ENCODE data around the gene RPS6KB1. TPM values are rescaled to one million over a fixed set of nuclear protein-coding genes. Genes with fewer than 3 reads are reported as not detected.
A peak's percentile ranks its signal among the peaks of the same experiment; 100 is the strongest.

RPS6KB1 gene
- total and polyA plus RNA-seq, 10 of the 15 experiments (the other 5 are each of a cell fraction or from before 2014, with no cell fraction given) = 6.6 to 33.2 (median 26.0) TPM

DNA sequence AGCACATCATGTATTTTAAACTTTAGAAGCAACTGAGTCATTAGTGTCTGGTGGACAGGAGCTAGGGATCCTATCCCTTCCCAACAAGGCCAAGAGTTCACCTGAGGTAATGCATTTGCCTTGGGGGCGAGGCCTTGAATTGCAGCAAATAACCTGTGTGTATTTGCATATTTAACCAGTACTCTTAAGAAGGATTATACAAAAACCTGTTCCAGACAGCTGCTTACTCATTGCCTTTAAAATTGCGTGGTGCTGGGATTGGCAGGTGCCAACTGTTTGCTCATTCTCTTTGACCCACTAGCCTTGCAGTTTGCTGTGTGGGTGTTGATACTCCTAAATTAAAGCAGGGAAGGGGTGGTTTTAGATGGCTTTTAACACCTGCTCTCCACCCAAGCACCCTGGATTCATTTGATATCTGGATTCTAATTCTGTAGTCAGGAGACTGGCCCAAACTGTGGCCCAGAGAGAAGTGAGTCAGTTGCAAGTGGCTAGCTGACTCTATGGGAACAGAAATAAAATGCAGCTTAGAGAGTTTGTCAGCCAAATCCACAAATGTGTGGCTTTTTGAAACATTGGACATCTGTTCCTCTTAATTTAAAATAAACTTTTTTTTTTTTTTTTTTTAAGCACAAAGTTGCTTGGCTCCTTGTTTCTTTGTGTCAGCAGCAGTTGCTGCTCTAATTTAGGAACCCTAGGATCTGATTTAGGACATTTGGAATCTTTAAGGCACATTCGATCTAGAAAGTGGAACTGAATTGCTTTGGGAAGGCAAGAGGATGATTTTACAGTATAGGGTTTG is 47.1 kb upstream of the RPS6KB1 start:
- Histone ChIP-seq H3K36me3 (ENCODE audit: control insufficient read depth in 2 of 2, insufficient read depth in 2 of 2, low read length in 1 of 2) (peaks cover 0 to 3% of the 10 kb centered on the region in 2 experiments; a peak in 2 of 4 replicates), H3K9me3 (replicated peaks; ENCODE audit: control insufficient read depth, insufficient read depth, low read length) (no peaks in the 10 kb centered on the region; the same call in 2 of the 3 replicates), H3K4me3 (peak overlapping the region; percentile 28; the same call in 1 of the 2 replicates), H4K20me1 (ENCODE audit: control insufficient read depth, insufficient read depth) (no peaks in the 10 kb centered on the region), H2AFZ (ENCODE audit: control insufficient read depth, low read depth, low read length) (no peak overlapping the region), H3K27ac (ENCODE audit: control insufficient read depth, insufficient read depth) (peak overlapping the region; percentile 68), H3K79me2 (ENCODE audit: control insufficient read depth, insufficient read depth, low read length) (peaks cover 20% of the 10 kb centered on the region), H3K27me3 (replicated peaks in 1 of 2; ENCODE audit: control insufficient read depth in 2 of 2, insufficient read depth in 2 of 2, low read length in 1 of 2) (no peaks in the 10 kb centered on the region), H3K9ac (ENCODE audit: control insufficient read depth, insufficient read depth, low read length) (peak overlapping the region; percentile 7; the same call in 1 of the 2 replicates), H3K4me1 (ENCODE audit: control insufficient read depth, insufficient read depth, low read length) (peaks cover 55% of the 10 kb centered on the region), H3K4me2 (ENCODE audit: control insufficient read depth, insufficient read depth) (peak overlapping the region; percentile 30)
- DNase-seq (ENCODE audit: low read depth, low spot score) (no peak), FAIRE-seq (no peak), ATAC-seq (peak; percentile 6)
- intact Hi-C loops (cut with micrococcal nuclease; ENCODE audit: unreplicated experiment) = loop anchor here (1.0 to 2.0 kb wide), 2 partner anchors 59 to 93 kb away; no protein-coding TSS in a partner anchor
- CTCF ChIA-PET = interaction anchor here (0.6 to 2.6 kb wide), 7 partner anchors 8 to 108 kb away, joined by 3 to 12 read pairs (median 3); no protein-coding TSS in a partner anchor
- in situ Hi-C loops (cut with MboI) = no loop called here
- BruUV-seq (replicated peaks) = TSS peak; percentile 87
- RAD21 ChIA-PET (ENCODE audit: unreplicated experiment) = interaction anchor here (1.4 to 8.4 kb wide), 6 partner anchors 8 to 92 kb away, joined by 3 to 149 read pairs (median 26); no protein-coding TSS in a partner anchor
- POLR2A ChIA-PET = interaction anchor here (0.6 to 13.3 kb wide), 14 partner anchors 8 to 227 kb away, joined by 3 to 332 read pairs (median 4); no protein-coding TSS in a partner anchor
- SMC1A ChIA-PET (ENCODE audit: uncharacterized antibody, unreplicated experiment) = interaction anchor here (0.6 to 12.6 kb wide), 11 partner anchors 8 to 303 kb away, joined by 3 to 143 read pairs (median 4); no protein-coding TSS in a partner anchor
- WGBS (ENCODE audit: insufficient coverage, insufficient replicate concordance, low lambda C conversion rate, missing lambda C conversion rate) = 3% methylated on average over 3 of the region's 3 CpGs
- TF ChIP-seq NR2C2 (IDR thresholded peaks at IDR 0.05; ENCODE audit: borderline replicate concordance, control insufficient read depth, insufficient read length, low read depth) (no peak), WRNIP1 (IDR thresholded peaks at IDR 0.05; ENCODE audit: borderline replicate concordance, low read depth, low read length) (no peak), ATF2 (IDR thresholded peaks at IDR 0.05; ENCODE audit: low read length) (peak; percentile 19; the same call in 1 of the 2 replicates), CUX1 (IDR thresholded peaks at IDR 0.05; ENCODE audit: insufficient replicate concordance, low read depth, low read length) (peak; percentile 64), PML (IDR thresholded peaks at IDR 0.05; ENCODE audit: low read length) (peak; percentile 66), SKIL (IDR thresholded peaks at IDR 0.05; ENCODE audit: low read depth, poor library complexity, severe bottlenecking) (peak; percentile 38)
- TF ChIP-seq, protein P1, sequence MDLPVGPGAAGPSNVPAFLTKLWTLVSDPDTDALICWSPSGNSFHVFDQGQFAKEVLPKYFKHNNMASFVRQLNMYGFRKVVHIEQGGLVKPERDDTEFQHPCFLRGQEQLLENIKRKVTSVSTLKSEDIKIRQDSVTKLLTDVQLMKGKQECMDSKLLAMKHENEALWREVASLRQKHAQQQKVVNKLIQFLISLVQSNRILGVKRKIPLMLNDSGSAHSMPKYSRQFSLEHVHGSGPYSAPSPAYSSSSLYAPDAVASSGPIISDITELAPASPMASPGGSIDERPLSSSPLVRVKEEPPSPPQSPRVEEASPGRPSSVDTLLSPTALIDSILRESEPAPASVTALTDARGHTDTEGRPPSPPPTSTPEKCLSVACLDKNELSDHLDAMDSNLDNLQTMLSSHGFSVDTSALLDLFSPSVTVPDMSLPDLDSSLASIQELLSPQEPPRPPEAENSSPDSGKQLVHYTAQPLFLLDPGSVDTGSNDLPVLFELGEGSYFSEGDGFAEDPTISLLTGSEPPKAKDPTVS (IDR thresholded peaks at IDR 0.05; ENCODE audit: low read depth, low read length) = no peak
- TF ChIP-seq, protein P2, sequence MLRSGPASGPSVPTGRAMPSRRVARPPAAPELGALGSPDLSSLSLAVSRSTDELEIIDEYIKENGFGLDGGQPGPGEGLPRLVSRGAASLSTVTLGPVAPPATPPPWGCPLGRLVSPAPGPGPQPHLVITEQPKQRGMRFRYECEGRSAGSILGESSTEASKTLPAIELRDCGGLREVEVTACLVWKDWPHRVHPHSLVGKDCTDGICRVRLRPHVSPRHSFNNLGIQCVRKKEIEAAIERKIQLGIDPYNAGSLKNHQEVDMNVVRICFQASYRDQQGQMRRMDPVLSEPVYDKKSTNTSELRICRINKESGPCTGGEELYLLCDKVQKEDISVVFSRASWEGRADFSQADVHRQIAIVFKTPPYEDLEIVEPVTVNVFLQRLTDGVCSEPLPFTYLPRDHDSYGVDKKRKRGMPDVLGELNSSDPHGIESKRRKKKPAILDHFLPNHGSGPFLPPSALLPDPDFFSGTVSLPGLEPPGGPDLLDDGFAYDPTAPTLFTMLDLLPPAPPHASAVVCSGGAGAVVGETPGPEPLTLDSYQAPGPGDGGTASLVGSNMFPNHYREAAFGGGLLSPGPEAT (IDR thresholded peaks at IDR 0.05; ENCODE audit: low read depth) = peak; percentile 95

Data from GM12878 (cell line).